Activated CD8-positive, alpha-beta memory T cell treated with anti-CD3 and anti-CD28 coated beads, Interleukin-2, amount 50 U/mL, for 1 hour (primary cell): ENCODE data around the gene FGF2.
"Not testable (repeated sequence)": the region's sequence is repeated elsewhere in the genome, so short reads cannot be mapped to it uniquely, and the experiment has no call there.

Experiments
- DNase-seq: peaks from one replicate; pipeline ENCODE4 v3.0.0-alpha.2; 2020; ENCODE audit errors: extremely low read depth

FGF2 gene

GRCh38 chr4:122845760-122846159 is 19.1 kb downstream of the FGF2 start:
- DNase-seq: no peak

- no peak for DNase-seq
Observed at GRCh38 chr4:122847931-122848330, 21.3 kb downstream of the FGF2 start.

GRCh38 chr4:122849789-122850188 is 23.2 kb downstream of the FGF2 start:
- DNase-seq: not testable (repeated sequence)

GRCh38 chr4:122851568-122851967 is 24.9 kb downstream of the FGF2 start:
- no peak for DNase-seq

- DNase-seq: no peak
Observed at GRCh38 chr4:122854447-122855352, 28.1 kb downstream of the FGF2 start.

GRCh38 chr4:122855353-122855890 is 28.8 kb downstream of the FGF2 start:
- DNase-seq: no peak

GRCh38 chr4:122857160-122857559 is 30.5 kb downstream of the FGF2 start:
- DNase-seq: no peak

- DNase-seq: no peak
Observed at GRCh38 chr4:122858705-122859104, 32.1 kb downstream of the FGF2 start.

GRCh38 chr4:122861172-122861943 is 34.7 kb downstream of the FGF2 start:
- DNase-seq: no peak

GRCh38 chr4:122863639-122864038 is 37.0 kb downstream of the FGF2 start:
- no peak for DNase-seq

- no peak for DNase-seq
Observed at GRCh38 chr4:122865425-122865824, 38.8 kb downstream of the FGF2 start.

DNA sequence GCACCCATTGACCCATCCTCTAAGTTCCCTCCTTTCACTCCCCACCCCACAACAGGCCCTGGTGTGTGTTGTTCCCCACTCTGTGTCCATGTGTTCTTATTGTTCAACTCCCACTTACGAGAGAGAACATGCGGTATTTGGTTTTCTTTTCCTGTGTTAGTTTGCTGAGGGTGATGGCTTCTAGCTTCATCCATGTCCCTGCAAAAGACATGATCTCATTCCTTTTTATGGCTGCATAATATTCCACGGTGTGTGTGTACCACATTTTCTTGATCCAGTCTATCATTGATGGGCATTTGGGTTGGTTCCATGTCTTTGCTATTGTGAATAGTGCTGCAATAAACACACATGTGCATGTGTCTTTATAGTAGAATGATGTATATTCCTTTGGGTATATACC is 41.6 kb downstream of the FGF2 start:
- DNase-seq: not testable (repeated sequence)

GRCh38 chr4:122873146-122873545 is 46.5 kb downstream of the FGF2 start:
- DNase-seq: no peak

DNA sequence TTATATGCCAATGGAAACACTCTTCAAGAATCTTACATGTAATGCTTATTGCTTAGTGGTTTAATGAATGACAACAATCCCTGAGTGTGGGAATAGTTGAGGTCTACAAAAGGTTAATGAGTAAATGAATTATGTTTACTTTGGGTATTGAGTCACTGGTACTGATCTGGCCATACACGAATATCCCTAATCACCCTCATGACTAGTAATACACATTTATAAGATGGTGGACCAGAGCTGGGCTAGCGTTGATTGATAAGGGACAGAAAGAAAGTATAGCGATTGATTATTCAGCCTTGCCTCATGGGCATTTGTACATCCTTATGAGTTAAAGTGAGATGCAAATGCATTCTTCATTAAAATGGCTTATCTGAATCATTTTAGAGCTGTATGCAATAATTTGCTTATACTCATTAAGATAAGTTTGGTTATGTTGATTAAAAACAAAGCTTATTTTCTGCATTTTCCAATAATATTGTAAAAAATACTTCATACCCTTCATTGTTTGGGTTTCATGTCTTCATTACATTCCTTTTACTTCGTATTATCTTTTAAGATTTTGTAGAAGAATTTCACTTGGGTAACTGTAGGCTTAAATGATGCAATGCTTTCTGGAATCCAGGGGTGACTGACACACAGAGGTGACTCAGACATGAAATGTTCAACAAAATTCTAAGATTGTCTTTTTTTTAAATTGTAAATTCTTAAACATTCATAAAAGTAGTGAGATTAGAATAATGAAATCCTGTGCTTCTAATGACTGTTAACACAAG is 47.4 kb downstream of the FGF2 start:
- no peak for DNase-seq

- no peak for DNase-seq
Observed at GRCh38 chr4:122875949-122876348, 49.3 kb downstream of the FGF2 start.

GRCh38 chr4:122876456-122876855 is 49.8 kb downstream of the FGF2 start:
- no peak for DNase-seq

- no peak for DNase-seq
Observed at GRCh38 chr4:122879001-122879400, 52.4 kb downstream of the FGF2 start.

DNA sequence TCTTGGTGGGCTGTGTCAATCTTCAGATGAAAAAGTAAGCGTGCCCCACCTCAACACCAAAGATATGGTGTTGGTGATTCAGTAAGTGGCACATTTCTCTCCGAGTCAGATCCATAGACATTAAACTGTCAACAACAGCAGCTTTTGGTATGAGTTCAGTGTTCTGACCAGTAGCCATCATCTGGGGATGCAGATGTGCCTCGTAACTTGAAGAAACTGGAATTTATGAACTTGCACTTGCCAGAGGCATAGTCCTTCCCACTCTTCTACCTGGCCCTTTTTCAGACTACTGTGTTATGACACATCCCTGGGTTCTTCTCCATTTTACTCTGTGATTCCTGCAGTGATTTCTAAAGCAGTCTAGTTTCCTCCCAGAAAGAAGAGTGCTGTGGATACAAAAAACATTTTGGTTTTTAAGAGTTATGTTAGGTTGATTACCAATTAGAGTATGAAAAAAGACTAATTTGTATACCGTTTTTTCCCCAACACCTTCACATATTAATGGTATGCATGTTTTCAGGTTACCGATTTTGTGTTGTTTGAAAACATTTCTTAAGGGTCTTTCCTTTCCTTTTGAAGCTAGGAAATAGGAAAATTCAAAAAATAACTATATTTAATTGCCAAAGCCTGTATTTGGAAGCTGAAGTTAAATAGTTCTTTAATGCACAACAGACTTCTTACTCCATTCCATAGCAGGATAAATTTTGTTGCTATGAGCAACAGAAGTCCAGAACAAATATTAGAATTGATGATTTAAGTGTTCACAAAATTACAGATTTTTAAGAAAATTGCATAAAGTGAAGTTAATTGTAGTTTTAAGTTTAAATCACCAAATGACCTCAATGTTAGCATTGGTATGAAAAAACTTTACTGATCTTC is 56.5 kb downstream of the FGF2 start:
- DNase-seq: no peak

DNA sequence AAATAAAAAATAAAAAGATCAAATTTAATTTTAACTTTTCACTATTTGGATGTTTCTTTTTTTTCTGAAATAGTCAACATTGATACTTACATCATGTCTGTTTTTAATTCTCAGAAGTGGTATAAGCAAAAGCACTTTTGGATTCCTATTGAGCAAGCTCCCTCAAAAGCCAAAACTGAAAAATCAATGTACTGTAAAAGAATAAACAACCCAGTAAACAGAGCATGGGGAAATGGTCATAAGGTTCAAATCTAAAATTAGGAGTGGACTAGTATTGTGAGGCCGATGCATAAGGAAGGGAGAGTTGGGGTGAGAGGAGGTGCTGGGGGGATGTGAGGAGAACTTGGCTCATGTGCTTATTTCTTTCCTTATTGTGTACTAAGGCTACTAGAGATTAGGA is 57.9 kb downstream of the FGF2 start:
- no peak for DNase-seq

DNA sequence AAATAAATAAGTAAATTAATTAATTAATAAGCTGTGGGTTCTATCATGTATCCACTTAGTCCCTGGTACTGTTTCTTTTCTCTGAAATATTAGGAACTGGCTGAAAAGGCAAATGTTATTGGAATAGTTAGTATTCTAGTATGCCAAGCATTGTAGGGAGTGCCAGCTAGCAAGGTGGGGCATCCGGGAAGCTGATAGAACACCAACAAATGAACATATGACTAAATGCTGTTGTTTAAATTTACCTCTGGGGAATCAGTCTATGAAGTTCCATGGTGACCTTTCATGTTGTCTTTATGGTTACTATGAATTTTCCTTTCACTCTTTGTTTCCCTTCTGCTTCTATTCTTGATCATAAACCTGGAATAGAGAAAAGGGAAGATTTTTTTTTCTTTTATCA is 63.1 kb downstream of the FGF2 start:
- DNase-seq: no peak
